Colon (tissue), 2 donors: Measurements from ENCODE around the gene FABP2.
A peak's percentile ranks its signal among the peaks of the same experiment; 100 is the strongest.
"Not testable (repeated sequence)": the region's sequence is repeated elsewhere in the genome, so short reads cannot be mapped to it uniquely, and the experiment has no call there.

Source experiments
- FAIRE-seq: peaks from 2 replicates; lab custom pipeline; 2012; peaks lifted over from hg19 to GRCh38; lab: Jason Lieb, UNC
- donor health status: control.
- donor health status: control.

FABP2 gene

GRCh38 chr4:119321921-119322687 lies at the start of gene FABP2:
TSS of gene FABP2 (minus strand) at chr4:119322138. CDS start at chr4:119322102, 36 bp downstream.
- no peak for FAIRE-seq

- not testable (repeated sequence) for FAIRE-seq
These were observed 49.2 kb upstream of the FABP2 start for GRCh38 chr4:119370951-119371683.

- not testable (repeated sequence) for FAIRE-seq
These were observed 48.5 kb upstream of the FABP2 start for GRCh38 chr4:119370392-119370791.

GRCh38 chr4:119366802-119367201 lies 44.9 kb upstream of the FABP2 start:
- FAIRE-seq = not testable (repeated sequence)

GRCh38 chr4:119364203-119364602 lies 42.3 kb upstream of the FABP2 start:
- not testable (repeated sequence) for FAIRE-seq

GRCh38 chr4:119363372-119363771 lies 41.4 kb upstream of the FABP2 start:
- FAIRE-seq = not testable (repeated sequence)

- FAIRE-seq = not testable (repeated sequence)
These were observed 40.5 kb upstream of the FABP2 start for GRCh38 chr4:119362413-119362812.

- FAIRE-seq = not testable (repeated sequence)
These were observed 37.9 kb upstream of the FABP2 start for GRCh38 chr4:119359873-119360272.

GRCh38 chr4:119356796-119357195 lies 34.9 kb upstream of the FABP2 start:
- FAIRE-seq = not testable (repeated sequence)

- FAIRE-seq = peak; percentile 38
These were observed 34.1 kb upstream of the FABP2 start for GRCh38 chr4:119356041-119356440.

- not testable (repeated sequence) for FAIRE-seq
These were observed 31.4 kb upstream of the FABP2 start for GRCh38 chr4:119353364-119353763.

- FAIRE-seq = not testable (repeated sequence)
These were observed 26.2 kb upstream of the FABP2 start for GRCh38 chr4:119348169-119348568.

GRCh38 chr4:119343293-119343692 lies 21.4 kb upstream of the FABP2 start:
- not testable (repeated sequence) for FAIRE-seq

GRCh38 chr4:119339895-119340294 lies 18.0 kb upstream of the FABP2 start:
- peak; percentile 69 for FAIRE-seq

- no peak for FAIRE-seq
These were observed 15.1 kb upstream of the FABP2 start for GRCh38 chr4:119337010-119337409.

- not testable (repeated sequence) for FAIRE-seq
These were observed 14.5 kb upstream of the FABP2 start for GRCh38 chr4:119336332-119336979.

GRCh38 chr4:119329835-119330620 lies 8.1 kb upstream of the FABP2 start:
- no peak for FAIRE-seq

- FAIRE-seq = no peak
These were observed 6.8 kb upstream of the FABP2 start for GRCh38 chr4:119328695-119329094.

- no peak for FAIRE-seq
These were observed 3.9 kb downstream of the FABP2 start for GRCh38 chr4:119317990-119318389.

GRCh38 chr4:119315036-119315435 lies 6.9 kb downstream of the FABP2 start:
- no peak for FAIRE-seq

GRCh38 chr4:119314356-119314755 lies 7.6 kb downstream of the FABP2 start:
- no peak for FAIRE-seq

- FAIRE-seq = no peak
These were observed 8.7 kb downstream of the FABP2 start for GRCh38 chr4:119313237-119313636.
